ENCODE results near the gene SGIP1. TPM values are rescaled to one million over a fixed set of nuclear protein-coding genes. Genes with fewer than 3 reads are reported as not detected.

SGIP1 gene
- total RNA-seq, 1 experiment from 2014 or later, result not detected

GRCh38 chr1:66769512-66770229 lies 235.7 kb downstream of the SGIP1 start:
- Histone ChIP-seq H3K9me3 (no peaks in the 10 kb centered on the region), H3K4me1 (no peaks in the 10 kb centered on the region), H3K4me3 (ENCODE audit: low read depth, low read length) (no peak overlapping the region), H3K36me3 (ENCODE audit: control insufficient read depth, insufficient read depth, low read length) (no peaks in the 10 kb centered on the region), H3K27me3 (replicated peaks; ENCODE audit: control insufficient read depth, insufficient read depth, low read length) (no peaks in the 10 kb centered on the region)
- BruUV-seq (replicated peaks), result no TSS peak
- H3K27me3 Mint-ChIP-seq (ENCODE audit: insufficient read depth, unreplicated experiment), result no peaks in the 10 kb centered on the region
- no peaks in the 10 kb centered on the region for H3K4me1 Mint-ChIP-seq (ENCODE audit: low read depth, unreplicated experiment)
- no peaks in the 10 kb centered on the region for H3K9me3 Mint-ChIP-seq (ENCODE audit: unreplicated experiment)
- ChIA-PET POLR2A (no interaction called here), CTCF (no interaction called here)
- H3K27ac Mint-ChIP-seq (ENCODE audit: unreplicated experiment), result no peak overlapping the region
- no peaks in the 10 kb centered on the region for H3K36me3 Mint-ChIP-seq (ENCODE audit: insufficient read depth, unreplicated experiment)
- no peak for DNase-seq
- intact Hi-C loops (cut with micrococcal nuclease; ENCODE audit: unreplicated experiment), result loop anchor here (5.0 to 10.0 kb wide), 3 partner anchors 165 to 443 kb away; no protein-coding TSS in a partner anchor
- TF ChIP-seq CTCF (IDR thresholded peaks at IDR 0.05; ENCODE audit: insufficient read depth in 1 of 2, low read depth in 1 of 2, low read length in 1 of 2, severe bottlenecking in 1 of 2, unreplicated experiment in 1 of 2), result no peak
- H3K4me3 Mint-ChIP-seq (ENCODE audit: unreplicated experiment), result no peak overlapping the region

GRCh38 chr1:66770240-66770639 lies 236.3 kb downstream of the SGIP1 start:
- Mint-ChIP-seq H3K27me3 (ENCODE audit: insufficient read depth, unreplicated experiment) (no peaks in the 10 kb centered on the region), H3K4me3 (ENCODE audit: unreplicated experiment) (no peak overlapping the region), H3K4me1 (ENCODE audit: low read depth, unreplicated experiment) (no peaks in the 10 kb centered on the region), H3K36me3 (ENCODE audit: insufficient read depth, unreplicated experiment) (no peaks in the 10 kb centered on the region), H3K9me3 (ENCODE audit: unreplicated experiment) (no peaks in the 10 kb centered on the region), H3K27ac (ENCODE audit: unreplicated experiment) (no peak overlapping the region)
- no peak for TF ChIP-seq CTCF (IDR thresholded peaks at IDR 0.05; ENCODE audit: insufficient read depth in 1 of 2, low read depth in 1 of 2, low read length in 1 of 2, severe bottlenecking in 1 of 2, unreplicated experiment in 1 of 2)
- DNase-seq, result no peak
- no peaks in the 10 kb centered on the region for H3K27me3 ChIP-seq (replicated peaks; ENCODE audit: control insufficient read depth, insufficient read depth, low read length)
- H3K9me3 ChIP-seq, result no peaks in the 10 kb centered on the region
- POLR2A ChIA-PET, result no interaction called here
- no peaks in the 10 kb centered on the region for H3K36me3 ChIP-seq (ENCODE audit: control insufficient read depth, insufficient read depth, low read length)
- no TSS peak for BruUV-seq (replicated peaks)
- CTCF ChIA-PET, result no interaction called here
- intact Hi-C loops (cut with micrococcal nuclease; ENCODE audit: unreplicated experiment), result no loop called here
- H3K4me1 ChIP-seq, result no peaks in the 10 kb centered on the region
- H3K4me3 ChIP-seq (ENCODE audit: low read depth, low read length), result no peak overlapping the region

GRCh38 chr1:66770694-66771093 lies 236.7 kb downstream of the SGIP1 start:
- no peaks in the 10 kb centered on the region for H3K27me3 ChIP-seq (replicated peaks; ENCODE audit: control insufficient read depth, insufficient read depth, low read length)
- intact Hi-C loops (cut with micrococcal nuclease; ENCODE audit: unreplicated experiment), result no loop called here
- TF ChIP-seq CTCF (IDR thresholded peaks at IDR 0.05; ENCODE audit: insufficient read depth in 1 of 2, low read depth in 1 of 2, low read length in 1 of 2, severe bottlenecking in 1 of 2, unreplicated experiment in 1 of 2), result no peak
- Mint-ChIP-seq H3K27me3 (ENCODE audit: insufficient read depth, unreplicated experiment) (peaks cover 4% of the 10 kb centered on the region), H3K36me3 (ENCODE audit: insufficient read depth, unreplicated experiment) (no peaks in the 10 kb centered on the region), H3K27ac (ENCODE audit: unreplicated experiment) (no peak overlapping the region), H3K9me3 (ENCODE audit: unreplicated experiment) (no peaks in the 10 kb centered on the region), H3K4me1 (ENCODE audit: low read depth, unreplicated experiment) (no peaks in the 10 kb centered on the region), H3K4me3 (ENCODE audit: unreplicated experiment) (no peak overlapping the region)
- DNase-seq, result no peak
- H3K36me3 ChIP-seq (ENCODE audit: control insufficient read depth, insufficient read depth, low read length), result no peaks in the 10 kb centered on the region
- no peak overlapping the region for H3K4me3 ChIP-seq (ENCODE audit: low read depth, low read length)
- H3K4me1 ChIP-seq, result no peaks in the 10 kb centered on the region
- POLR2A ChIA-PET, result no interaction called here
- no TSS peak for BruUV-seq (replicated peaks)
- H3K9me3 ChIP-seq, result no peaks in the 10 kb centered on the region
- CTCF ChIA-PET, result no interaction called here

Measured in Caco-2 (cell line).